Neural cell (in vitro differentiated cells): ENCODE data around the gene ANKRD65. TPM values are rescaled to one million over a fixed set of nuclear protein-coding genes. Genes with fewer than 3 reads are reported as not detected.

ENCODE experiments used
- H2AFZ ChIP-seq: fragments of 200-600, 300-800 bp; sonication (generic), shearing (Covaris generic); 2 replicates; pipeline ENCODE4 v1.6.0; 2014; ENCODE audit warnings: low read depth, mild to moderate bottlenecking, antibody characterized with exemption, low read length, moderate library complexity
- H3F3A ChIP-seq: fragments of 200-600 bp; shearing (Covaris generic); 2 replicates; pipeline ENCODE4 v1.6.1; 2016; ENCODE audit warnings: mild to moderate bottlenecking, moderate library complexity, mixed read lengths, antibody characterized with exemption, low read length; ENCODE audit not compliant: insufficient read depth, poor library complexity, severe bottlenecking
- H3K27ac ChIP-seq: fragments of 200-600, 300-800 bp; sonication (generic), shearing (Covaris generic); 2 replicates; pipeline ENCODE4 v1.5.1; 2014; ENCODE audit warnings: mild to moderate bottlenecking, low read length, moderate library complexity
- H3K27me3 ChIP-seq: fragments of 300-800, 200-600 bp; sonication (generic), shearing (Covaris generic); 2 replicates; pipeline ENCODE4 v1.6.0; 2014; ENCODE audit warnings: mild to moderate bottlenecking, low read depth, low read length, moderate library complexity; ENCODE audit not compliant: insufficient read depth
- H3K36me3 ChIP-seq: fragments of 300-800, 200-600 bp; sonication (generic), shearing (Covaris generic); 2 replicates; pipeline ENCODE4 v1.5.1; 2014; ENCODE audit warnings: mild to moderate bottlenecking, antibody characterized with exemption, low read length, moderate library complexity; ENCODE audit not compliant: insufficient read depth
- H3K4me2 ChIP-seq: fragments of 300-800, 200-600 bp; sonication (generic), shearing (Covaris generic); 2 replicates; pipeline ENCODE4 v1.6.0; 2014; ENCODE audit warnings: mild to moderate bottlenecking, low read length
- H3K4me3 ChIP-seq: fragments of 300-800, 200-600 bp; sonication (generic), shearing (Covaris generic); 2 replicates; pipeline ENCODE4 v1.5.1; 2014; ENCODE audit warnings: mild to moderate bottlenecking, low read length, moderate library complexity
- H3K79me2 ChIP-seq: fragments of 200-600 bp; shearing (Covaris generic); replicated peaks from 2 replicates; pipeline ENCODE4 v1.6.0; 2014; ENCODE audit warnings: mild to moderate bottlenecking, low read length, moderate library complexity; ENCODE audit not compliant: insufficient read depth
- H3K9ac ChIP-seq: fragments of 300-800, 200-600 bp; sonication (generic), shearing (Covaris generic); 2 replicates; pipeline ENCODE4 v1.6.1; 2016; ENCODE audit warnings: mild to moderate bottlenecking, low read length, mixed read lengths
- H3K9me2 ChIP-seq: fragments of 200-600 bp; shearing (Covaris generic); 2 replicates; pipeline ENCODE4 v1.6.1; 2016; ENCODE audit warnings: mild to moderate bottlenecking, low read length, mixed read lengths; ENCODE audit not compliant: insufficient read depth
- H3K9me3 ChIP-seq: fragments of 200-600, 300-800 bp; sonication (generic), shearing (Covaris generic); 2 replicates; pipeline ENCODE4 v1.6.1; 2016; ENCODE audit warnings: mild to moderate bottlenecking, mixed run types, low read length, moderate library complexity, mixed read lengths
- H4K20me1 ChIP-seq: fragments of 200-600 bp; shearing (Covaris generic); 2 replicates; pipeline ENCODE4 v1.6.1; 2016; ENCODE audit warnings: mild to moderate bottlenecking, mixed run types; ENCODE audit not compliant: insufficient read depth
- CTCF ChIP-seq: fragments of 450-650 bp; IDR thresholded peaks from 2 replicates; pipeline ENCODE4 v1.5.1; 2014; ENCODE audit warnings: antibody characterized with exemption, mild to moderate bottlenecking, moderate library complexity; ENCODE audit not compliant: poor library complexity, severe bottlenecking
- EP300 ChIP-seq: fragments of 450-650 bp; conservative IDR thresholded peaks from 2 replicates; pipeline ENCODE4 v1.6.1; 2014; ENCODE audit warnings: antibody characterized with exemption, mild to moderate bottlenecking, moderate library complexity; ENCODE audit not compliant: poor library complexity, severe bottlenecking
- EZH2 ChIP-seq: fragments of 200-600, 300-800 bp; shearing (Covaris generic), sonication (generic); IDR thresholded peaks from 2 replicates; pipeline ENCODE4 v1.6.1; 2014; ENCODE audit warnings: antibody characterized with exemption, low read length, borderline replicate concordance, mild to moderate bottlenecking; ENCODE audit not compliant: insufficient read depth, poor library complexity, severe bottlenecking
- MXI1 ChIP-seq: fragments of 450-650 bp; conservative IDR thresholded peaks from 2 replicates; pipeline ENCODE4 v1.6.1; 2014; ENCODE audit warnings: antibody characterized with exemption, mild to moderate bottlenecking; ENCODE audit not compliant: poor library complexity, severe bottlenecking
- POLR2AphosphoS5 ChIP-seq: IDR thresholded peaks from 2 replicates; pipeline ENCODE4 v1.6.1; 2012
- RAD21 ChIP-seq: fragments of 450-650 bp; conservative IDR thresholded peaks from 2 replicates; pipeline ENCODE4 v1.6.1; 2014; ENCODE audit warnings: antibody characterized with exemption, mild to moderate bottlenecking, moderate library complexity
- REST ChIP-seq: IDR thresholded peaks from 2 replicates; pipeline ENCODE4 v1.6.1; 2012; ENCODE audit warnings: borderline replicate concordance
- SMC3 ChIP-seq: fragments of 450-650 bp; conservative IDR thresholded peaks from 2 replicates; pipeline ENCODE4 v1.6.1; 2014; ENCODE audit warnings: antibody characterized with exemption, mild to moderate bottlenecking, moderate library complexity; ENCODE audit not compliant: poor library complexity
- TAF1 ChIP-seq: IDR thresholded peaks from 2 replicates; pipeline ENCODE4 v1.6.1; 2012; ENCODE audit warnings: low read depth
- polyA plus RNA-seq: library from polyadenylated mRNA; depleted of rRNA; stranded (reverse); fragments of >200 nt; gene quantifications from 2 replicates; pipeline ENCODE4 v1.2.3, GENCODE V29; 2014

Gene ANKRD65
- polyA plus RNA-seq, 1 donor from 2014 or later, result not detected

DNA sequence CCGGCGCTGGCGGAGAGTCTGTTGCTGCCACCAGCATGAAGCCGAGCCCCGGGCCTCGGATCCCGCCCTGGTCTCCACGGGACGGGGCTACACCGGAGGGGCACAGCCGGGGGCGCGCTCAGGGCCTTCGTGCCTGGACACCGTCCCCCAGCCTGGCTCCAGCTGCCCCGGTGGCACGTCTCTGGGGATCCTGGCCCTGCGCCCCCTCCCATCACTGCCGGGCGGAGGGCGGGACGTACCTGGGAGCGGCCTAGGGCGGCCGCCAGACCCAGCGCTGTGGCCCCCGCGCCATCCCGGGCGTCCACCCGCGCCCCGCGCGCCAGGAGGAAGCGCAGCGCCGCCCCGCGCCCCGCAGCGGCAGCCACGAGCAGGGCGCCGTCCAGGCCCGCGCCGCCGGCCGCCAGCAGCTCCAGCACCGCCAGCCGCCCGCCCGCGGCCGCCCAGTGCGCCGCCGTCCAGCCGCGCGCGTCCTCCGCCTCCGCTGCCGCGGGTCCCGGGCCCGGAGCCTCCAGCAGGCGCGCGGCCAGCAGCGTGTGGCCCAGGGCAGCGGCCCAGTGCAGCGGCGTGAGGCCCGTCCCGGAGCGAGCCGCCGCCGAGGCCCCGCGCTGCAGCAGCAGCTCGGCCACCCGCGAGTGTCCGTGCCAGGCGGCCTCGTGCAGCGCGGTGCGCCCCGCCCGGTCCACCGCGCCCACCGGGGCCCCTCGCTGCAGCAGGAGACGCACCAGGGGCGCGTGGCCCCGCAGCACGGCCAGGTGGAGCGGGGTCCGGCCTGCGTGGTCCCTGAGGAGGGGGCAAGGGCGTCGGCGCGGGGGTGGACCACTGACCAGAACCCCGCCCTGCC, 1.0 kb downstream of the ANKRD65 start:
- Histone ChIP-seq H2AFZ (no peak overlapping the region), H3K9me3 (no peaks in the 10 kb centered on the region), H3K4me3 (no peak overlapping the region), H3K4me2 (no peak overlapping the region), H3K27ac (no peak overlapping the region), H3K9me2 (no peaks in the 10 kb centered on the region), H3K9ac (no peak overlapping the region), H4K20me1 (no peaks in the 10 kb centered on the region), H3K27me3 (no peaks in the 10 kb centered on the region), H3F3A (no peaks in the 10 kb centered on the region), H3K79me2 (no peaks in the 10 kb centered on the region), H3K36me3 (no peaks in the 10 kb centered on the region)
- TF ChIP-seq EZH2 (no peak), SMC3 (no peak), CTCF (no peak), EP300 (no peak), TAF1 (no peak), RAD21 (no peak), MXI1 (no peak), REST (no peak), POLR2AphosphoS5 (no peak)

GRCh38 chr1:1419363-1419812, 1.7 kb downstream of the ANKRD65 start:
- no peak overlapping the region for H3K4me3 ChIP-seq
- no peaks in the 10 kb centered on the region for H3K9me3 ChIP-seq
- no peak overlapping the region for H3K9ac ChIP-seq
- no peaks in the 10 kb centered on the region for H3K9me2 ChIP-seq
- TF ChIP-seq TAF1 (no peak), POLR2AphosphoS5 (no peak), EZH2 (no peak)
- no peak overlapping the region for H3K27ac ChIP-seq
- no peaks in the 10 kb centered on the region for H4K20me1 ChIP-seq
- no peaks in the 10 kb centered on the region for H3K36me3 ChIP-seq
- H2AFZ ChIP-seq, result no peak overlapping the region
- no peaks in the 10 kb centered on the region for H3K27me3 ChIP-seq
- H3F3A ChIP-seq, result no peaks in the 10 kb centered on the region
- H3K79me2 ChIP-seq, result no peaks in the 10 kb centered on the region
- no peak overlapping the region for H3K4me2 ChIP-seq
